MG63 (cell line): ENCODE data around the gene MEX3A. TPM values are rescaled to one million over a fixed set of nuclear protein-coding genes. Genes with fewer than 3 reads are reported as not detected.
A peak's percentile ranks its signal among the peaks of the same experiment; 100 is the strongest.

Experiments
- DNase-seq: peaks from one replicate; pipeline ENCODE4 v3.0.0-alpha.2; 2020
- H3K27me3 ChIP-seq: fragments of 250-450 bp; sonication (Bioruptor Pico); 2 replicates; pipeline ENCODE4 v1.5.1; 2020; ENCODE audit warnings: mild to moderate bottlenecking, moderate library complexity
- H3K36me3 ChIP-seq: fragments of 250-450 bp; sonication (Bioruptor Pico); 2 replicates; pipeline ENCODE4 v1.5.1; 2020; ENCODE audit warnings: mild to moderate bottlenecking, moderate library complexity
- H3K4me3 ChIP-seq: fragments of 250-450 bp; sonication (Bioruptor Pico); 2 replicates; pipeline ENCODE4 v1.5.1; 2020; ENCODE audit warnings: mild to moderate bottlenecking, moderate library complexity
- H3K9me3 ChIP-seq: fragments of 250-450 bp; sonication (Bioruptor Pico); 2 replicates; pipeline ENCODE4 v1.5.1; 2020; ENCODE audit warnings: mild to moderate bottlenecking, moderate library complexity
- total RNA-seq: library from RNA; depleted of rRNA; stranded (reverse); fragments of >200 nt; shearing (Covaris generic); gene quantifications from 2 replicates; pipeline ENCODE4 v1.2.3, GENCODE V29; 2014; ENCODE audit warnings: low replicate concordance

MEX3A gene
- total RNA-seq, 1 experiment from 2014 or later: 2.7 TPM

GRCh38 chr1:156096640-156097391 is 14.6 kb upstream of the MEX3A start:
- Histone ChIP-seq H3K4me3 (no peak overlapping the region), H3K9me3 (no peaks in the 10 kb centered on the region), H3K27me3 (no peaks in the 10 kb centered on the region), H3K36me3 (no peaks in the 10 kb centered on the region; the same call in 1 of the 2 replicates)
- DNase-seq: peak; percentile 91

- no peaks in the 10 kb centered on the region for H3K27me3 ChIP-seq
- no peaks in the 10 kb centered on the region for H3K9me3 ChIP-seq
- no peak for DNase-seq
- H3K4me3 ChIP-seq: no peak overlapping the region
- H3K36me3 ChIP-seq: no peaks in the 10 kb centered on the region; the same call in 1 of the 2 replicates
Observed at GRCh38 chr1:156095906-156096508, 13.7 kb upstream of the MEX3A start.

GRCh38 chr1:156091610-156092009 is 9.3 kb upstream of the MEX3A start:
- Histone ChIP-seq H3K9me3 (no peaks in the 10 kb centered on the region), H3K36me3 (no peaks in the 10 kb centered on the region), H3K4me3 (no peak overlapping the region), H3K27me3 (no peaks in the 10 kb centered on the region)
- no peak for DNase-seq

GRCh38 chr1:156090840-156091188 is 8.5 kb upstream of the MEX3A start:
- H3K9me3 ChIP-seq: no peaks in the 10 kb centered on the region
- peak; percentile 74 for DNase-seq

GRCh38 chr1:156090138-156090839 is 8.0 kb upstream of the MEX3A start:
- no peak overlapping the region for H3K4me3 ChIP-seq
- no peaks in the 10 kb centered on the region for H3K9me3 ChIP-seq
- DNase-seq: no peak
- no peaks in the 10 kb centered on the region for H3K27me3 ChIP-seq
- H3K36me3 ChIP-seq: no peaks in the 10 kb centered on the region

More at GRCh38 chr1:156090840-156091188, 8.5 kb upstream of the MEX3A start:
- Histone ChIP-seq H3K4me3 (no peak overlapping the region), H3K36me3 (no peaks in the 10 kb centered on the region), H3K27me3 (no peaks in the 10 kb centered on the region)

- DNase-seq: no peak
- Histone ChIP-seq H3K4me3 (no peak overlapping the region), H3K27me3 (no peaks in the 10 kb centered on the region), H3K36me3 (no peaks in the 10 kb centered on the region), H3K9me3 (no peaks in the 10 kb centered on the region)
Observed at GRCh38 chr1:156089704-156090103, 7.4 kb upstream of the MEX3A start.

- H3K4me3 ChIP-seq: no peak overlapping the region
- no peaks in the 10 kb centered on the region for H3K27me3 ChIP-seq
- no peaks in the 10 kb centered on the region for H3K36me3 ChIP-seq
- no peak for DNase-seq
- H3K9me3 ChIP-seq: no peaks in the 10 kb centered on the region
Observed at GRCh38 chr1:156086256-156086662, 4.0 kb upstream of the MEX3A start.

- DNase-seq: no peak
- Histone ChIP-seq H3K36me3 (no peaks in the 10 kb centered on the region), H3K9me3 (no peaks in the 10 kb centered on the region), H3K4me3 (no peak overlapping the region; the same call in 1 of the 2 replicates), H3K27me3 (no peaks in the 10 kb centered on the region)
Observed at GRCh38 chr1:156083800-156084790, 1.8 kb upstream of the MEX3A start.

- DNase-seq: no peak
- Histone ChIP-seq H3K9me3 (no peaks in the 10 kb centered on the region), H3K4me3 (peak overlapping the region; percentile 68), H3K27me3 (no peaks in the 10 kb centered on the region), H3K36me3 (peaks cover 4% of the 10 kb centered on the region; the same call in 1 of the 2 replicates)
Observed at GRCh38 chr1:156081917-156082308, 352 bp downstream of the MEX3A start.

GRCh38 chr1:156081180-156081916 is 917 bp downstream of the MEX3A start:
- no peak for DNase-seq
- Histone ChIP-seq H3K27me3 (no peaks in the 10 kb centered on the region), H3K9me3 (no peaks in the 10 kb centered on the region), H3K36me3 (peaks cover 4% of the 10 kb centered on the region; the same call in 1 of the 2 replicates), H3K4me3 (peak overlapping the region; percentile 68)

GRCh38 chr1:156080863-156081179 is 1.4 kb downstream of the MEX3A start:
- no peaks in the 10 kb centered on the region for H3K27me3 ChIP-seq
- H3K36me3 ChIP-seq: peaks cover 4% of the 10 kb centered on the region; the same call in 1 of the 2 replicates
- H3K9me3 ChIP-seq: no peaks in the 10 kb centered on the region
- no peak for DNase-seq
- H3K4me3 ChIP-seq: peak overlapping the region; percentile 68

GRCh38 chr1:156080241-156080862 is 1.9 kb downstream of the MEX3A start:
- Histone ChIP-seq H3K4me3 (peak overlapping the region; percentile 68; the same call in 1 of the 2 replicates), H3K36me3 (peaks cover 6% of the 10 kb centered on the region; the same call in 1 of the 2 replicates), H3K9me3 (no peaks in the 10 kb centered on the region), H3K27me3 (no peaks in the 10 kb centered on the region)
- no peak for DNase-seq

- Histone ChIP-seq H3K27me3 (no peaks in the 10 kb centered on the region), H3K4me3 (no peak overlapping the region), H3K9me3 (no peaks in the 10 kb centered on the region), H3K36me3 (peaks cover 9% of the 10 kb centered on the region; the same call in 1 of the 2 replicates)
- DNase-seq: no peak
Observed at GRCh38 chr1:156079762-156080161, 2.5 kb downstream of the MEX3A start.

- H3K9me3 ChIP-seq: no peaks in the 10 kb centered on the region
- H3K4me3 ChIP-seq: no peak overlapping the region
- DNase-seq: no peak
Observed at GRCh38 chr1:156078728-156079127, 3.5 kb downstream of the MEX3A start.

GRCh38 chr1:156077430-156077760 is 4.9 kb downstream of the MEX3A start:
- DNase-seq: no peak
- no peaks in the 10 kb centered on the region for H3K9me3 ChIP-seq
- H3K4me3 ChIP-seq: no peak overlapping the region
- peaks cover 9% of the 10 kb centered on the region; the same call in 1 of the 2 replicates for H3K36me3 ChIP-seq
- no peaks in the 10 kb centered on the region for H3K27me3 ChIP-seq

More at GRCh38 chr1:156078728-156079127, 3.5 kb downstream of the MEX3A start:
- peaks cover 9% of the 10 kb centered on the region; the same call in 1 of the 2 replicates for H3K36me3 ChIP-seq
- no peaks in the 10 kb centered on the region for H3K27me3 ChIP-seq
